Measurements from ENCODE around the gene MGAT4B.

The MGAT4B gene

DNA sequence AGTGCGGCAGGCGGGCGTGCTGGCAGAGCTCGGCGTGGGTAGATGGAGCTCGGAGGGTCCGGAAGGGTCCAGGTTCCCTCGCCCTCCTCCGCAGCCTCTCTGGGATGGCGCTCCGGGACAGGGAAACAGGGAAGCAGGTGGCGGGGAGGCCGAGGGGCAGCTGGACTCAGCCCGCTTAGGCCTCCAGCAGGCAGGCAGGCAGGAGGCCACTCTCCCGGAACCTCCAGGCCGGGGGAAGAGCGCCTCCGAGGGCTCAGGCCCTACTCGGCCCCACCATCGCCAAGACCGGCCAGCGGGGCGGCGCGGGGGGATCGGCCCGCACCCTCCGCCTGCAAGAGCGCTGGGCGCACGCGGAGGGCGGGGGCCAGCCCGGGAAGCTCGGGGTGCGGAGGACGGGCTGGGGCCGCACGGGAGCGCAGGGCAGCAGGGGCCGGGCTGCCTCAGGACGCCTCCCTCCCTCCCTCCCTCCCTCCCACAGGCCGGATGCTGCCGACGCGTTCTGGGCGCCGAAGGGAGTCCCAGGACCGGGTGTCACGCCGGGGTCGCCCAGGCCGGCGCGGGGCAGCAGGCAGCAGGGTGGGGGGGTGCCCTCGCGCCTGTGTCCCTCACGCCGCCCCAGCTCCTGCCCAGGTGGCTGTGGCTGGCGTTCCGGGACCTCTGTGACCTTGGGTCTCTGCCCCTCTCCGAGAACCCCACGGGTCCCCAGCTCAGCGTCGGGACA is 977 bp downstream of the MGAT4B start:
- DNase-seq: no peak

DNA sequence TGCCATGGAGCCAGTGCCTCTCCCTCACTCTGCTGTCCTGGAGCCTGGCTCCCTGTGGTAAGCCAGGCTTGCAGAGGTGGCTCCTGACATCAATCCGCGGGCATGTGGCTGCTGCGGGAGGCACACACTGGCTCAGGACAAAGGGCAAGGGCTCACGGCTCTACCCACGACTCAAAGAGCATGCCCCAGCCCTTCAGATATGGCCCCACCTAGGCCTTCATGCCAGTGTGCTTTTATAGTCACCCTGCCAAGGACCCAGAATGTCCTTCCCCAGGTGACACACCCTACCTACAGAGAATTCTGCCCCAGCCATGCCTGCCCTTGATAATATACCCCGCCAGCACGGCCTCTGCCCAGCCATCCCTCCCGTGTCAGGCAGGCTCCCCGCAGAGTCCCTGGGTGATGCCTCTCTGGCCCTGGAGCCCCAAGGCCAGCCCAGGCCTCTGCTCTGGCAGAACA is 1.6 kb downstream of the MGAT4B start:
- no peak for DNase-seq

DNA sequence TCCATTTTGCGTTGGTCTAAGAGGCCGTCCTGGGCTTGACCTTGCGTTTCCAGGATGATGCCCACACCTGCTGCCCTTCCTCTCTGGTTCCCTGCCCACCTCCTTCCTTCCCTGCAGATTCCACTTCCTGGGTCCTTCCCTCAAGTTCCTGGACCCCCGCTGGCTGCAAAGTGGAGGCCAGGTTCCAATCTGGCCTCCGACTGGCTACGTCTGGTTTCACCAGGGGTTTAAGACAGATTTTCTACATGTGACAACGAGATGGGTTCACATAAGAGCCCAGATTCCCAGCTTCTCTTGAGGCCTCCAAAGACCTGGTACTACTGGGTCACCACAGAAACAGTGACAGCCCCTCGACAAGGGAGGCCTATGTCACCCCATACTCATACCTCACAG is 2.1 kb downstream of the MGAT4B start:
- DNase-seq: no peak

DNA sequence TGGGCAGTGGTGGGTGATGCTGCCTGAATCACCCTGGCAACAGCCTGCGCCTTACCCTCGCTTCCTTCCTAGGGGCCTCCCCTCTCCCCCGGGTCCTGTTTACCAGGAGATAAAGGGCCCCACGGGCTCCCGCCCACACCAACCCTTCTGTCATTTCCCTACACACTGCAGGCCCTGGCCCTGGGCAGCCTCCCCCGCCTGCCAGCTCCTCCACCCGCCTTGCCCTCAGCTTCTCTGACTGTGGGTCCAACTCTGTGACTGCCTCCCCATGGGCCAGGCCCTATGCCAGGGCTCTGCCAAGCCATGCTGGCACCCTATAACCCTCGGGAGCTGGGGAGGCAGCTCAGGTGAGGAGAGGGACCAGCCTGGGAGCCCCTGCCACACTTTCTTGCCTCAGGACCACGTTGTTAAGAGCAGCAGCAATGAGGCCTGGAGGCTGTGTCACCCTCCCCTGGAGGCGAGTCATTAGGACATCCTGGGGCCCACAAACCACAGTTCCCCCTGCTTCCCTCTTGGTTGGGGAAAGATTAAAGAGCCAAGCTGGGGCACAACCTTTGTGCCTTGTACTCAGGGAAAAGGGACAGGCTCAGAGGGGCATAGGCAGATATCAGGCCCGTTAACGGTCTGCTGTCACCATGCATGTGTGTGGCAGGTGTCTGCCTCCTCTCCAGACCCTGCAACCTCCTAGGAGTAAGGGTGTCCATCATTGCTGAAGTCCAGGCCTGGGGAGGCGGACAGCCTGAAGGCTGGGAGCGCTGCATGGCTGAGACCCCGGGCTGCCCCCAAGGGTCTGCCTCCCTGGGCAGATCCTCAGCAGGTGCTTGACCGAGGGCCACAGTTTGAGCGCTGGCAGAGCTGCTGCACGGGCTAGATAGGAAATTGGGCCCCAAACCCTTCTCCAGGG is 2.8 kb downstream of the MGAT4B start:
- no peak for DNase-seq

DNA sequence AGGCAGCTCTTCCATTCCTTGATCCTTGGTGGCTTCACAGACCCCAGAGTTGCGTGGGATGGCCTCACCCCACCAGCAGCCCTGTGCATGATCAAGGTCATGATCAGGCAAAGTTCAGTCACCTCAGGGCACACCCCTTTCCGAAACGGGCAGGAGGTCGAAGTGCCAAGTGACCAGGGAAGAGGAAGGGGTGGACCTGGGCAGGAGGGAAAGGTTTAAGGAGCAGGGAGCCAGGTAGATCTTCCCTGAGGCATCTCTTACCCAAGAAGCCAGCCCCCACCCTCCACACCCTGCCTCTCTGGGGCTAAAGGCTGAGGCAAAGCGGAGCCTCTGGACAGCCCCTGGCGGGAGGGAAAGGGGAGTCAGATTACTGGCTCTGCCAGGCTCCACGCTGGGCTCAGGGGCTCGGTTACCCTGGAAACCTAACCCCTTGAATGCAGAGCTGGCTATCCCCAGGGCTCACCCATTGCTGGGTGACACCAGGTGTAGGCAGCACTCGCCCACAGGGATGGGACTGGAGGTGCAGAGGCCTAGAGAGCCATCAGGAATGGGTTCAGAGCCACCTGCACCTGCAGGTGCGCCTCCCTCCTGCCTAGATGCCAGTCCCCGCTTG is 3.6 kb downstream of the MGAT4B start:
- no peak for DNase-seq

DNA sequence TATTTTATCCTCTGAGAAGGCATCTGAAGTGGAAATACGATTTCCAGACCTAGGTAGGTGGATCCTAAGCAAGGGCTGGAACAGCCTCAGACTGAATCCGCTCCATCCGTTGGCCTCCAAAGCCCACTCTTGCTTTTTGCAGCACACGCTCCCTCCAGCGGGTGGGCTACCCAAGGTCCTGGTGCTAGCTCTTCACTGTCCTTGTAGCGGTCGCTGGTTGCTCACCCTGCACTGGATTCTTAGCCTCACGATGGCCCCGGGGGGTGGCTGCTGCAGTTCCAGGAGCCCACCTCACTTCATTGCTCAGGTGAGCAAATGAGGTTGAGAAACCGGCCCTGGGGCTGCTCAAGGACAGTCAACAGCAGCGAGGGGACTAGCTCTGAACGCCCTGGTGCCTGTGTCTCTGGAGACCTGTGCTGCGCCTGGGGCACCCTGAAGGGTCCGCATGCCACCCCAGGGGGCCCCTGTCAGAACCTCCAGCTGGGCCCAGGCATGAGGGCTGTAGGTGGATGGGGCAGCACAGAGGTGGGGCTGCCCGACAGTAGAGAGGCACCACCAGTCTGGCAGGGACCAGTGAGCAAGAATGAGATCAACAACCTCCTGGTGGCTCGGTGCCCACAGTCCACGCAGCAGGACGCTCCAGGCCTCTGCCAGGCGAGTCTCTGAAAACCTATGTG is 4.3 kb downstream of the MGAT4B start:
- no peak for DNase-seq

DNA sequence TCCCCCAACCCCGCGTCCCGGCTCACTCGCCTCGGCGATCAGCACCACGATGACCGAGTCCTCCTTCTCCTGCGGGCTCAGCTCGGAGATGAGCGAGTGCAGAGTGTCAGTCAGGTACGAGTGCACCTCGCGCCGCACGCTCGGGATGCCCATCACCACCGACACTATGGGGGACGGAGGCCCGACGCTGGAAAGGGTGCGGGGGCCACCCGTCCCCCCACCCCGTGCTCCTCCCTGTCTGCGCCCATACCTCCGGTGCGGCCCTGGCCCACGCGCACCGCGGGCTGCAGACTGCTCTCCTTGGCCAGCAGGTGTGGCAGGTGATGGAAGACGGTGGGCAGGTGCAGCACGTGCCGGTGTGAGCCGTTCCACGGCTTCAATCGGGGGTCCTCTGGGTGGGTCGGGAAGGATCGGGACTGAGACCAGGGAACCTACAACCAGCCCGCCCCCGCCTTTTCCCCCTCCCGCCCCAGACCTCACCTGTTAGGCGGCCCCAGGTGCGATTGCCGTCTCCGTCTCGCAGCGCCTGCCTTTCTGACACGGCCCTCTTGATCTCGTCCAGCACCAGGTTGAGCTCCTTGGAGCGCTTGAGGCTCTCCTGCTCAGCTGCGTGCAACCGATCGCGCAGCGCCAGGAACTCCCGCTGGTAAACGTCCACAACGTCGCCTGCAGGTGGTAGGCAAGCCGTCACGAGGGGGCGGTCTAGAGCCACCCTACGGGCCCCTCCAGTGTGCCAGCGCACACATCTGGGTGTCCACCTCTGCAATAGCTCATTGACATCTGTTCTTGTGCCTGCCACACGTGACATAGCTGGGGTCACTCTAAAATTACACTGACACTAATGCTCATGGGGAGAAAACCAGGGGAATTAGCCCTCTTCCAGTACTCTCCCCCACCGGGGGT is 5.1 kb downstream of the MGAT4B start:
- DNase-seq: peak; percentile 52

DNA sequence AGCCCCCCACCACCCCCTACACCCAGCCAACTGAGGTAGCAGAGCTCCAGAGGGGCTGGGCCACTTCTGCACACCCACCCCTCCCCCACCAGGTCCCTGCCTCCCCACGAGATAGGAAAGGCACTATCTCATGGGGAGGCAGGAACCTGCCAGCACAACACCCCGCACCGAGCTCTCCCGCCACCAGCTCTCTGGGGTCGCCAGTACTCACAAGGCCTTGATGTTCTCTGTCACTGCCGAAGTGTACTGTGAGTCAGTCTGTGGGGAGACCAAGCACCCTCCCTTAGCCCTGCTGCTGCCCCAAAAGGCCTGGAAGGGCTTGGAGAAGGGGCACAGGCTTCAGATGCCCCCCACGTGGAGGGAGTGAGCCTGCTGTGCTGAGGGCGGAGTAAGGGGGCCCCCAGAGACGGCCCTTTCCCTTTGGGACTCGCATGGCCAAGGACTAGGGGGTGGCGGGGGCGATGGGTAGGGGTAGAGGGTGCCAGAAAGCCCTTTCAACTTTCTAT is 5.9 kb downstream of the MGAT4B start:
- no peak for DNase-seq

DNA sequence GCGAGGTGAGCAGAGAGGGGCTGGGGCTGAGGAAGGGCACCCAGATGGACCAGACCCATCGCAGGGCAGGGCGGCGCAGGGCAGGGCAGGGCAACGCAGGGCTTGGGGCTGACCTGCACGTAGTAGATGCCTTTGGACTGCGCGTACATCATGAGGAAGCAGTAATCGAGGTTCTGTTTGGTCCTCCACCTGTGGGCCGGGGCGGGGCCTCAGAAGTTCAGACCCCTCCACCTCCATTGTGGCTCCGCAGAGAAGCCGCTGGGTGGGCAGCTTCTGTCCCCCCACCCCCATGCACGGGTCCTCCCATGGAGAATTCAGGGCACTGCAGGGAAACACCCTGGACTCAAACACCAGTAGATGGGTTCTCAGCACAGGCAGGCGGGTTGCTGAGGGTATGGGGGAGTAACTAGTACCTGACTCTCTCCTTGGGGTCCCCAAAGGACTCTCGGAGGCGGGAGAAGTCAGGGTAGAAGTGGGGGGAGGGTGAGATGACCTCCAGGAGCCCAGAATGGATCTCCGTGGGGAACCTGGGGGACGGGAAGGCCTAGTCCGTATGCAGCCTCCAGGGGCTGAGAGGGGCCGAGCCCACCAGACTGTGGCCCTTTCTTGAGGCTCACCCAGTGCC is 6.5 kb downstream of the MGAT4B start:
- no peak for DNase-seq

DNA sequence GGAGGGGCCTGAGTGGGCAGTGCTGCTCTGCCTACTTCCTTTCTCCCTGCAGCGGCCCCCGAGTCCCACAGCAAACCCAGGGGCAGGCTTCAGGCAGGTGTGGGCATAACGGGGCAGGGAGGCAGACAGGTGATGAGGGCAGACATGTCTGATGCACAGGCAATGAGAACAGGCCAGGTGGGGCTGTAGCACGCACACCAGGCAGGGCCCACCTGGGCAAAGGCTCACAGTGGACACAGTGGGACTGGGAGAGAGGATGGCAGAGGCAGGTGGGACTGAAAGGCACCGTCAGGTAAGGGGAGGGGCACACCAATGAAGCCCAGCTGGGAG is 7.1 kb downstream of the MGAT4B start:
- no peak for DNase-seq

DNA sequence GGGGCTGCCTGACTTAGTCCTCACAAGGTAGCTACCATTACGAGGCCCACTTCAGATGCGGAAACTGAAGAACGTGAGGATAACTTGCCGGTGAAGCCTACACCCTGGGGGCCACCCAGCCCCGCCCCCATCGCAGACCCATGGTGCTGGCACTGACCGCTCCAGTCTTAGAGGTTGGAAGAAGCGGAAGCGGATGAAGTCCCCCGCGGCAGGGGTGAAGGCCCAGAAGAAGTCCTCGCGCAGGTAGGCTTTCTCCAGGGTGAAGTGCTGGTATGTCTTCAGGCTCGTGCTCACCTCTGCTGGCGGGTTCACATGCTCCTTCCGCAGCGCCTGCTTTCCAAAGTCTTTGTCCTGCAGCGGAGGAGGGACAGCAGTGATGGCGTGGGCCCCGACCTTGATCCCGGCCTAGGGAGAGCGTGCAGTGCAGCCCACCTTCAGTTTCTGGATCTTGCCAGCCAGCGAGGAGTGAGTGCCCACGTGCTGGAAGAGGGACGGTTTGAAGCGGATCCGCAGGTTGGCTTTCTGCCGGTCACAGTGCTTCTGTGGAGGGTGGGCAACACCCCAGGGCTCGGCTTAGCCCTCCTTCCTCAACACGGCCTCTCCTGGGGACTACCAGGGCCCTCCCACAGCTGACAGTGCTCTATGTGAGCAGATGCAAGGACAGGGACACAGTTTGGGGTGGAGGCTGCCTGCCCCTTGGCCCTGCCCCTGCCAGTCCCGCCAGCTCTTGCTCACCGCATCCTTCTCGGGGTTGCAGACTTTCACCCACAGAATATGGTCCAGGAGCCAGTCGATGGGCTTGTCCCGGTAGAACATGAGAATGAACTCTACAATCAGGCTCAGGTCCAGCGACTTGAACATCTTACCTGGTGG is 7.7 kb downstream of the MGAT4B start:
- no peak for DNase-seq

DNA sequence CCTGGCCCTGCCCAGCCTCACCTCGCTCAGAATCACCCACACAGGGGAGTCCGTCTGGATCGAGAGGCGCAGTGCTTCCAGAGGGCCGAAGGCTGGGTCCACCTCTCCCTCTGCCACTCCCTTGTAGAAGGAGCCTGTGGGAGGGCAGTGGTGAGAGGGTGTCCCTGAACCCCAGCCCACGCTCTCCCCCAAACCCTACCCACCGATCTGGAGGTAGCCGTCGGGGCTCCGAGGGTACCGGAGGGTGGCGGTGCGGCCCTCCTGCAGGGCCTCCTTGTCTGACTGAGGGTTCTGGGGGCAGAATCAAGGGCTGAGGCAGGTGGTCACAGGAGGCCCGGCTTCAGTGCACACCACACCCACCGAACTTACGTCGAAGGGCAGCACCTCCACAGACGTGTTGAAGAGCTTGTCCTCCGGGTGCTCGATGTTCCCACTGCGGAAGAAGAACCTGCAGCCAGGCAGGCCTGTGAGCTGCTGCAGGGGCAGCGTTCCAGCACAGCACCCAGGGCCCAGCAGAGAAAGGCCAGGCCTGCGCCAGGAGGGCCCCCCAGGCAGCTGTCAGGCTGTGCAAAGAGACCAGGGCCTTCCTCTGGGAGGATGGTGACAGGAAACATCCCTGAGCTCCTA is 8.4 kb downstream of the MGAT4B start:
- DNase-seq: no peak

DNA sequence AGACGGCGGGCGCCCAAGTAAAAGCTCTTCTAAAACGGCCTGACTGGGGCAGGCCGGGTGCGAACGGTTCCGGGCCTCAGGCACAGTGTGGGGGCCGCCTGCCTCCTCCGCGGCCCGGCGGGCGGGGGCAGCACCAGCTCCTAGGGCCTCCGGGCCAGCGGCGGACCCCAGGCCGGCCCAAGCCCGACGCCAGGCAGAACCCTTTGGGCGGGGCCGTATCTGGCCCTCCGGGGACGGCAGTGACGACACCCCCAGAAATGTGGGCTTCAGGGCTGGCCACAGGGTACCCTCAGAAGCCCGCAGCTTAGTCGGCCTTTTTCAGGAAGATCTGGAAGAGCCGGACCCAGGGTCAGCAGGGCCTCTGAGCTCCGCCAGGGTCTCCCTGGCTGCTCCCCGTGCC is 8.9 kb downstream of the MGAT4B start:
- DNase-seq: no peak

DNA sequence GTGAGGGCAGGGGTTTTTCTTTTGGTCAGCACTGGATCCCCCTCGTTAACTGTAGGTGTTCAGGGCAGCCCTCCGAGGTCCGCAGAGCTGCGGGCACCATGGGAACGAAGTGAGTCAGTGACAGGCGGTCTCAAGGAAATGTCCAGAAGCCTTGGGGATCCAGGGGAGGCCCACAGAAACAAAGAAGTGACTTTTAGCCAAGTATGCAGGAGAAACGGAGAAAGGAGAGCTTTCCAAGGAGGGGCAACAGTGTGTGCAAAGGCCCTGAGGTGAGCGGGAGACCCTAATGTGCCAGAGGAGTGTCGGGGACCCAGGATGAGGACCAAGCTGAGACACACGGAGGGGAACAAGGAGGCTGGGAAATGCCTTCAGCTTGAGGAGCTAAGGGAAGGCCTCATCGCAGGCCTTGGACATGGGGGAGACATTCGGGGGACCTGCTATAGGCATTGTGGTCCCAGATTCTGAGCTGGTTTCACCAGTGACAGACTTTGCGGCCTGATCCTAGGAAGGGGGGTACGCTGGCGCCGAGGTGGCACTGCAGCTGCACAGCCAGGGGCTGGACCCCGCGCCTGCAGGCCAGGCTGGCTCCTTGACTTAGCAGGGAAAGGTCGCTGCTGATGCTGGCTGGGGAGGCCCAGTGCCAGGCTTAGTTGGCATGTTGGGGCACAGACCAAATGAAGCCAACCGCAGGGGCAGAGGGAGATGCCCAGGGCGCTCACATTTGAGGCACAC is 9.6 kb downstream of the MGAT4B start:
- no peak for DNase-seq

DNA sequence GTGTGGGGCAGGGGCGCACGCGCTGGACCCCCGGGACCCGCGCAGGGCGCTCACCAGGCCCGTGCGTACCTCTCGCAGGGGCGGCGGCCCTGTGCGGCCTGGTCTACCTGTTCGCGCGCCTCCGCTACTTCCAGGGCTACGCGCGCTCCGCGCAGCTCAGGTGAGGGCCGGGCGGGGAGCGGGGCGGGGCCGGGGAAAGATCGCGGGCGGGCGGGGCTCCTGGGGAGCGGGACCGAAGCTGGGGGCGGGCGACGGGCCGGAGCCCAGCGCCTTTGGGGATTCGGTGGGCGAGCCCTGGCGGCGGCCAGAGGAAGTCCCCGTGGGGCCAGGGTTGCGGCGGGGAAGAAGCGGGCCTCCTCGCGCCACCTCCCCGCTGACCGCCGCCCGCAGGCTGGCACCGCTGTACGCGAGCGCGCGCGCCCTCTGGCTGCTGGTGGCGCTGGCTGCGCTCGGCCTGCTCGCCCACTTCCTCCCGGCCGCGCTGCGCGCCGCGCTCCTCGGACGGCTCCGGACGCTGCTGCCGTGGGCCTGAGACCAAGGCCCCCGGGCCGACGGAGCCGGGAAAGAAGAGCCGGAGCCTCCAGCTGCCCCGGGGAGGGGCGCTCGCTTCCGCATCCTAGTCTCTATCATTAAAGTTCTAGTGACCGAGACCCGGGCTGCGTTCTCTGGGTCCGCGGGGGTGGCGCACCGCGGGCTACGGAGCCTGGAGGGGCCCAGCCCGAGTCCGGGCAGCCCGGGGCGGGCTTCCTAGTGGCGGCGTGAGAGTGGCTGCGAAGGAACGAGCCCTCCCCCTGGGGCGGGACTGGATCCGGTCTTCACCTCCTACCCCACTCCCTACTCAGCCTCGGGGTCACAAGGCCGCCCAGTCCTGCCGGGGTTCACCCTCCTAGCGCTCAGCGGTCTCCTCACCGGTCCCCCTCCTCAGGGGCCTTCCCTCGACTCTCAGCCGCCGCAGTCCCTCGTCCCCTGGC is 10.5 kb downstream of the MGAT4B start:
- DNase-seq: no peak

DNA sequence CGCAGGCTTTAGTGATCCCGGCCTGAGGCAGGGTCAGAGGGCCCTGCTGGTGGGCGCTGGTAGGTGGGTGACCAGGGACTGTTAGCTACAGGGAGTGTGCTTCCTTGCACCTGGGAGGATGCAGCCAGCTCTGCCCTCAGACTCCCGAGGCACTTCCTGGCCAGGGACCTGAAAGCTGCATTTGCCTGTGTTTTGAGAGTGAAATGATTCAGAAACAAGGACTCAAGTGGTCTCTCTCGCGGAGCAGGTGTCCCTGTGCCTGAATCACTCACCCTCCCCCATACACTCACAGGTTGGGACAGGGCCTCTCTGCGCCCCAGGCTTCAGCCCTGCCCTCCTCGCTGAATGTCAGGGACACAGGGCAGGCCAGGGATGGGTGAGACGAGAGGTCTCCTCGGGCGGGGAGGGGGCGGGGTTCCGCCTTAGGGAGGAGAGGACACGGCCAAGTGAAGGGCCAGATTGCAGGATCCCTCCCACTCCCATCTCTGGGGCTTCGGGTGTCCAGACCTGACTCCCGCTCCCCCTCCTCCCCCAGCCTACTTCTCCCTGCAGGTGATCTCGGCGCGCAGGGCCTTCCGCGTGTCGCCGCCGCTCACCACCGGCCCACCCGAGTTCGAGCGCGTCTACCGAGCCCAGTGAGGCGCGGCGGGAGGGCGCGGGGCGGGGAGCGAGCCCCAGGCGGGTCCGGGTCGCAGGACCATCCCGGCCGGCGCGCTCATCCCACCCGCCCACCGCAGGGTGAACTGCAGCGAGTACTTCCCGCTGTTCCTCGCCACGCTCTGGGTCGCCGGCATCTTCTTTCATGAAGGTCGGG is 11.4 kb downstream of the MGAT4B start:
- DNase-seq: no peak

DNA sequence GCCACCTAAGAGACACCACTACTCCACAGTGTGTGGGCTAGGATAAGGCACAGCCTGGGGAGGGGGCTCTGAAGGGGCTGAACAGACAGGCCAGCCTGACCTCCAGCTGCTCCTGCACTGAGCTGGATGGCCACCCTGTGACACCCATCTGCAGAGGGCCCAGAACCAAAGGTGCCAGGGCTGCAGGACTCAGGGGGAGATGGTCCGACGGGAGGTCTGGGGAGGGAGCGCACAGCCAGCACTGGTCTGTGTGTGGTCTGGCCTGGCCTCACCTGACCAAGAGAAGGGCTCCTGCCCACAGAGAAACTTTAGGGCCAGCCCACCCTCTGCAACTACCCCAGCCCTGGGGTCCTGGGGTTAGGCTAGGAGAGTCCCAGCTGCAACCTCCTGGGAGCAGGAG is 12.1 kb downstream of the MGAT4B start:
- no peak for DNase-seq
